T1000 (cell line): ENCODE data around the gene AR.

ENCODE experiments used
- DNase-seq: peaks from one replicate; lab custom pipeline; 2025; ENCODE audit warnings: mixed read lengths; lab: John Stamatoyannopoulos, UW

The AR gene

GRCh38 chrX:67724359-67725110 lies 180.7 kb downstream of the AR start:
- no peak for DNase-seq

- DNase-seq: no peak
These were observed 181.7 kb downstream of the AR start for GRCh38 chrX:67725471-67725870.

DNA sequence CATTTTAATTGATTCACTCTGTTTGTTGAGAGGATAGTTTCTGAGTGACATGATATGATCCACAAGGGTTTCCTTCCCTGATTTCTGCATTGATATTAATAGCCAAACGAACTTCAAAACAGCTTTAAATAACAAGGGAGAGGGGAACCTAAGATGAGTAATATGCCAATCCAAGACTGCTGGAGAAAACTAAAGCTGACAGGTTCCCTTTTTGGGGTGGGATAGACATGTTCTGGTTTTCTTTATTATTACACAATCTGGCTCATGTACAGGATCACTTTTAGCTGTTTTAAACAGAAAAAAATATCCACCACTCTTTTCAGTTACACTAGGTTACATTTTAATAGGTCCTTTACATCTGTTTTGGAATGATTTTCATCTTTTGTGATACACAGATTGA lies 182.2 kb downstream of the AR start:
- no peak for DNase-seq

DNA sequence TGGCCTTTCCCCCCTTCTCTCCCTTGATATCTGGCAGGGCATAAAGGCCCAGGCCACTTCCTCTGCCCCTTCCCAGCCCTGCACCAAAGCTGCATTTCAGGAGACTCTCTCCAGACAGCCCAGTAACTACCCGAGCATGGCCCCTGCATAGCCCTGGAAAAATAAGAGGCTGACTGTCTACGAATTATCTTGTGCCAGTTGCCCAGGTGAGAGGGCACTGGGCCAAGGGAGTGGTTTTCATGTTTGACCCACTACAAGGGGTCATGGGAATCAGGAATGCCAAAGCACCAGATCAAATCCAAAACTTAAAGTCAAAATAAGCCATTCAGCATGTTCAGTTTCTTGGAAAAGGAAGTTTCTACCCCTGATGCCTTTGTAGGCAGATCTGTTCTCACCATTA lies 183.8 kb downstream of the AR start:
- DNase-seq: no peak

DNA sequence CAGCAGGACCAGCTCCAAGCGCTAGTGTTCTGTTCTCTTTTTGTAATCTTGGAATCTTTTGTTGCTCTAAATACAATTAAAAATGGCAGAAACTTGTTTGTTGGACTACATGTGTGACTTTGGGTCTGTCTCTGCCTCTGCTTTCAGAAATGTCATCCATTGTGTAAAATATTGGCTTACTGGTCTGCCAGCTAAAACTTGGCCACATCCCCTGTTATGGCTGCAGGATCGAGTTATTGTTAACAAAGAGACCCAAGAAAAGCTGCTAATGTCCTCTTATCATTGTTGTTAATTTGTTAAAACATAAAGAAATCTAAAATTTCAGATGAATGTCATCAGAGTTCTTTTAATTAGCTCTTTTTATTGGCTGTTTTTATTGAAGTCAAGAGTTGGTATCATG lies 186.5 kb downstream of the AR start:
- no peak for DNase-seq

GRCh38 chrX:67731061-67731460 lies 187.2 kb downstream of the AR start:
- DNase-seq: no peak

DNA sequence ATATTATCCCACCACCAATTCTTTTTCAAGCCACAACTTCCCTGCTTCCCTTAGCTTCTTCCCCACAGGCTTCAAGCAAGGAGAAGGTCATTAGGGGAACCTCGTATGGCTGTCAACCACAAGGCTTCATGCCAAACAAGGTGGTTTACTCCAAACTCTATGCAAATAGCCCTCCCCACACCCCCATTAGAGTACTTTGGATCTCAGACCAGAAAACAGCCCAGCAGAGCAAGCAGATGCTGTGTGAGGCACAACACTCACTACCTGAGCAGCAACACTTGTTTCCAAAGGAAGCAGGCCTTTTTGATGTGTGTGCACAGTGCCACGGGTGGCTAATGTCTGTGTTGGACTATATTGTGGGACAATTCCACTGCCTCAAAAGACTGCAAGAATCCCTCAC lies 189.0 kb downstream of the AR start:
- DNase-seq: no peak

DNA sequence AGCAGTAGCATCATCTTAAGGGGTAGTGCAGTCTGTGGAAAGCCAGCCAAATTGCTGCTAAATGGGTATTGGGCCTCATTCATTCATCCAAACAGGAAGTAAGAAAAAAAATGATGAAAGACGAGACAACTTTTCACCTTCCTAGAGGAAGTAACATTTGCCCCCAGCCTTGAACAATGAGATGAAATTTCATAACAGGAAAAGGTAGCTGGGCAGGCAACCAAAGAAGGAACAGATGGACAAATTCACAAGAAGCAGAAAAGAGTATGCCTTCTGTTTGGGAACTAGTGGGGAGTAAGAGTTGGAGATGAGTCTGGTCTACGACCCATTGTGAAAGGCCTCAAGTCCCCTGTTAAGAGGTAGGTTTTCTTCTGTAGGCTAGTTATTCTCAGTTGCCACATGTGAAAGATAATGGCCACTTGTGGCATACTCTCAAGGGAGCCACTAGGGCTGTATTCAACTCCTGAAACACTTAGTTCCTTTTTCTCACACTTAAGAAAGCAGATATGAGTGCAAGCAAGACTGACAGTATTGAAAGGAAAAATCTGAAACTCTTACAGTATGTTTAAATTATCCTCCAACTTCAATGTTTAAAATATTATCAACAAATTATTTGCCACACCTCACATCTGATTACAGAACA lies 190.4 kb downstream of the AR start:
- DNase-seq: no peak

GRCh38 chrX:67749536-67749935 lies 205.7 kb downstream of the AR start:
- DNase-seq: no peak

DNA sequence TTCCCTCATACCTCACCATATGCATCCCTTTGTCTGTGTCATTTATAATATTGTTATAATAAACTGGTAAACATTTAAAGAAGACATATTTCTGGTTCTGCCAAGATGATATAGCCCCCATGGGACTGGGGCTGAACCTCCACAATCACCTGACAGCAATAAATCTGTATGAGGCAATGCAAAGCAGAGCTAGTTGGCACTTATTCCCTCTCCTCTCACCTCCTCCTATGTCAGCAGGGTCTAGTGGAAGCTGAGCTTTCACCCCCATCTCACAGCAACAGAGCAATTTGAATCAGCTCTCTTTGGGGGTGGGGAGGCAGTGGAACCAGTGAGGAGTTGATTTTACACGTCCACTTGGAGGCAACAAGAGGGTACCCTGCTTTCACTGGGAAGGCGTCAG lies 206.9 kb downstream of the AR start:
- no peak for DNase-seq

DNA sequence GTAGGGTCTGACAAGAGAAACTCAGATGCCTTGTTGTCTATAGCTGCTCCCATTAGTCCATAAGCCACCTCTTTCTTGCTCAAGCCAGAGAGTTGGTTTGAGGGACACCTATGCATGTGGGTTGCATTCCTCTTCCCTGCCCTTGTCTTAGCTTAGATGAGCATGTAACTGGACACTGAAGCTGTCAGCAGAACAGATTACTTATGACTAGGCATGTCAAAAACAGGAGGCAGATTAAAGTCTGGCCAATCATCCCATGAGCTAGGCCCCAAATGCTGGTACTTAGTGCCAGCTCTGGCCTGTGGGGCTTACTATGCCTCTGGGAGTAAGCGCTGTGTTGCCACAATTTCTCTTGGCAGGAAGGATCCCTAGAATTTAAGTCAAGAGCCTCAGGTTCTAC lies 215.2 kb downstream of the AR start:
- DNase-seq: no peak

DNA sequence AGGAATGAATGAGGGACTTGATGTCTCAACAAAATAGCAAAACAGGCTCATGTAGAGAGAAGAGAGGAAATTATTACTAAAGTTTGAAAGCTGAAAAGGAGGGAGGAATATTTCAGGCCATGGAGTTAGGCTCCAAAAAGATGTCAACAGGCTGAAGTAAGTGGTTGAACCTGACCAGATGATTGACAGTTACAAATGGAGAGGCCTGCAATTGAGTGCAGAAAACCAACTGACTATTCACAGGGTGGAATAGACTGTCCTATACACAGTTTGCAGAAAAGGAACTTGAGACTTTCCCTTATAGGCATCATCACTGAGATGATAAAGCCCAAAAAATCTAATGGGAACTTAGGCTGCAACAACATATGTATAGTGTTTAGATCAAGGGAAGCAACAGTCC lies 233.3 kb downstream of the AR start:
- DNase-seq: no peak

GRCh38 chrX:67779099-67779498 lies 235.3 kb downstream of the AR start:
- no peak for DNase-seq
